Fibroblast of lung (primary cell): ENCODE results near the gene PTPRE. TPM values are rescaled to one million over a fixed set of nuclear protein-coding genes. Genes with fewer than 3 reads are reported as not detected.

Source experiments
- DNase-seq, 2 donors: peaks; one replicate each; pipeline versions ENCODE4 v3.0.0 to v3.0.0-alpha.2; 2010; ENCODE audit warnings: low read depth in 2 of 2
- H2AFZ ChIP-seq: 2 replicates; pipeline ENCODE4 v1.5.1; 2012; ENCODE audit warnings: low read length, control low read depth, inconsistent platforms
- H3K27ac ChIP-seq: 2 replicates; pipeline ENCODE4 v1.5.1; 2011; ENCODE audit warnings: low read length, control low read depth; ENCODE audit not compliant: insufficient read depth
- H3K27me3 ChIP-seq: 2 replicates; pipeline ENCODE4 v1.5.1; 2011; ENCODE audit warnings: mild to moderate bottlenecking, low read length; ENCODE audit not compliant: control insufficient read depth, insufficient read depth
- H3K36me3 ChIP-seq: 2 replicates; pipeline ENCODE4 v1.5.1; 2011; ENCODE audit warnings: low read length; ENCODE audit not compliant: control insufficient read depth, insufficient read depth
- H3K4me1 ChIP-seq: 2 replicates; pipeline ENCODE4 v1.5.1; 2011; ENCODE audit warnings: low read length; ENCODE audit not compliant: control insufficient read depth, insufficient read depth; ENCODE audit errors: extremely low read depth
- H3K4me2 ChIP-seq: 2 replicates; pipeline ENCODE4 v1.5.1; 2011; ENCODE audit warnings: low read length, control low read depth; ENCODE audit not compliant: insufficient read depth; ENCODE audit errors: extremely low read depth
- H3K4me3 ChIP-seq, 4 experiments: fragments of 200-600 bp in 1 of 4; sonication (generic) in 1 of 4; replicated peaks in 1 of 4; 2 replicates each; pipeline ENCODE4 v1.5.1; 2011 to 2016; ENCODE audit warnings: low read length in 4 of 4, low read depth in 3 of 4, mild to moderate bottlenecking in 3 of 4, control low read depth in 2 of 4, inconsistent platforms in 1 of 4, mixed read lengths in 1 of 4; ENCODE audit not compliant: insufficient read depth in 1 of 4; ENCODE audit errors: control extremely low read depth in 1 of 4
- H3K79me2 ChIP-seq: 2 replicates; pipeline ENCODE4 v1.5.1; 2012; ENCODE audit warnings: mild to moderate bottlenecking, low read length, inconsistent platforms; ENCODE audit not compliant: control insufficient read depth, insufficient read depth
- H3K9ac ChIP-seq: 2 replicates; pipeline ENCODE4 v1.5.1; 2011; ENCODE audit warnings: mild to moderate bottlenecking, low read length, control low read depth; ENCODE audit not compliant: insufficient read depth
- H3K9me3 ChIP-seq: 2 replicates; pipeline ENCODE4 v1.5.1; 2012; ENCODE audit warnings: low read depth, low read length; ENCODE audit not compliant: control insufficient read depth, insufficient read depth
- H4K20me1 ChIP-seq: 2 replicates; pipeline ENCODE4 v1.5.1; 2011; ENCODE audit warnings: low read length; ENCODE audit not compliant: control insufficient read depth, insufficient read depth; ENCODE audit errors: extremely low read depth
- EZH2 ChIP-seq: IDR thresholded peaks from 2 replicates; pipeline ENCODE4 v1.5.1; 2012; ENCODE audit warnings: low read length, control low read depth, mild to moderate bottlenecking; ENCODE audit errors: missing control alignments
- polyA plus RNA-seq, 2 donors: library from polyadenylated mRNA; depleted of rRNA in 1 of 2; stranded (reverse) in 1 of 2; unstranded in 1 of 2; fragments of >200 nt; gene quantifications; 2 replicates each; pipeline ENCODE4 v1.2.1, GENCODE V29; 2011 to 2012; ENCODE audit warnings: missing spikeins in 1 of 2
- total RNA-seq: library from RNA; depleted of rRNA; stranded (reverse); fragments of >200 nt; gene quantifications from 2 replicates; pipeline ENCODE4 v1.2.1, GENCODE V29; 2014
- TF ChIP-seq, protein P1 (sequence below), 2 donors: IDR thresholded peaks in 1 of 2; conservative IDR thresholded peaks in 1 of 2; 1 replicate in 1 of 2; 2 replicates in 1 of 2; pipeline ENCODE4 v1.5.1; 2011 to 2012; ENCODE audit warnings: low read length in 2 of 2, control low read depth in 1 of 2, inconsistent platforms in 1 of 2, low read depth in 1 of 2, mild to moderate bottlenecking in 1 of 2

The PTPRE gene
- total and polyA plus RNA-seq, 2 donors (not counting 1 experiment from before 2014, with no cell fraction given) = 0.75 to 1.8 TPM

DNA sequence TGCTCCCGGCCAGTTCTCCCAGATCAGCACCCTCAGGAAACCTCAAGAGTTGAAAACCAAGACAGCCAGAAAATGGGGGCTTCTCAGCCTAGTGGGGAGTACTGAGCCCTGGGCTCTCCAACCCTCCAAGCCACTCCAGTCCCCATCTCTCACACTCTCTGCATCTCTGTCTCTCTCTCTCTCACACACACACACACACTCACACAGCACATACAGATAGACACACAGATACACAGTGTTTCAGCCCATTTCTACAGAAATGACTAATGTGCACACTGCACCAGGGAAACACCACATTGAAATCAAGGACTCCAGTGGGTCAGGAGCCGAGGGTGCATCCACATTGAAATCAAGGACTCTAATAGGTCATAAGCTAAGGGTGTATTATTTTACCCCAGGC is 111.8 kb downstream of the PTPRE start:
- Histone ChIP-seq H3K4me2 (no peak overlapping the region), H2AFZ (no peak overlapping the region), H3K79me2 (no peaks in the 10 kb centered on the region), H3K4me1 (no peaks in the 10 kb centered on the region), H3K9me3 (no peaks in the 10 kb centered on the region), H3K36me3 (no peaks in the 10 kb centered on the region), H3K27me3 (no peaks in the 10 kb centered on the region), H4K20me1 (no peaks in the 10 kb centered on the region), H3K4me3 (no peak overlapping the region), H3K27ac (no peak overlapping the region), H3K9ac (no peak overlapping the region)
- DNase-seq = no peak
- TF ChIP-seq EZH2 = no peak
- TF ChIP-seq, protein P1, sequence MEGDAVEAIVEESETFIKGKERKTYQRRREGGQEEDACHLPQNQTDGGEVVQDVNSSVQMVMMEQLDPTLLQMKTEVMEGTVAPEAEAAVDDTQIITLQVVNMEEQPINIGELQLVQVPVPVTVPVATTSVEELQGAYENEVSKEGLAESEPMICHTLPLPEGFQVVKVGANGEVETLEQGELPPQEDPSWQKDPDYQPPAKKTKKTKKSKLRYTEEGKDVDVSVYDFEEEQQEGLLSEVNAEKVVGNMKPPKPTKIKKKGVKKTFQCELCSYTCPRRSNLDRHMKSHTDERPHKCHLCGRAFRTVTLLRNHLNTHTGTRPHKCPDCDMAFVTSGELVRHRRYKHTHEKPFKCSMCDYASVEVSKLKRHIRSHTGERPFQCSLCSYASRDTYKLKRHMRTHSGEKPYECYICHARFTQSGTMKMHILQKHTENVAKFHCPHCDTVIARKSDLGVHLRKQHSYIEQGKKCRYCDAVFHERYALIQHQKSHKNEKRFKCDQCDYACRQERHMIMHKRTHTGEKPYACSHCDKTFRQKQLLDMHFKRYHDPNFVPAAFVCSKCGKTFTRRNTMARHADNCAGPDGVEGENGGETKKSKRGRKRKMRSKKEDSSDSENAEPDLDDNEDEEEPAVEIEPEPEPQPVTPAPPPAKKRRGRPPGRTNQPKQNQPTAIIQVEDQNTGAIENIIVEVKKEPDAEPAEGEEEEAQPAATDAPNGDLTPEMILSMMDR (conservative IDR thresholded peaks at IDR 0.05 in 1 of 2, IDR thresholded peaks at IDR 0.05 in 1 of 2; ENCODE audit: low read depth in 1 of 2, low read length in 2 of 2) = no peak

DNA sequence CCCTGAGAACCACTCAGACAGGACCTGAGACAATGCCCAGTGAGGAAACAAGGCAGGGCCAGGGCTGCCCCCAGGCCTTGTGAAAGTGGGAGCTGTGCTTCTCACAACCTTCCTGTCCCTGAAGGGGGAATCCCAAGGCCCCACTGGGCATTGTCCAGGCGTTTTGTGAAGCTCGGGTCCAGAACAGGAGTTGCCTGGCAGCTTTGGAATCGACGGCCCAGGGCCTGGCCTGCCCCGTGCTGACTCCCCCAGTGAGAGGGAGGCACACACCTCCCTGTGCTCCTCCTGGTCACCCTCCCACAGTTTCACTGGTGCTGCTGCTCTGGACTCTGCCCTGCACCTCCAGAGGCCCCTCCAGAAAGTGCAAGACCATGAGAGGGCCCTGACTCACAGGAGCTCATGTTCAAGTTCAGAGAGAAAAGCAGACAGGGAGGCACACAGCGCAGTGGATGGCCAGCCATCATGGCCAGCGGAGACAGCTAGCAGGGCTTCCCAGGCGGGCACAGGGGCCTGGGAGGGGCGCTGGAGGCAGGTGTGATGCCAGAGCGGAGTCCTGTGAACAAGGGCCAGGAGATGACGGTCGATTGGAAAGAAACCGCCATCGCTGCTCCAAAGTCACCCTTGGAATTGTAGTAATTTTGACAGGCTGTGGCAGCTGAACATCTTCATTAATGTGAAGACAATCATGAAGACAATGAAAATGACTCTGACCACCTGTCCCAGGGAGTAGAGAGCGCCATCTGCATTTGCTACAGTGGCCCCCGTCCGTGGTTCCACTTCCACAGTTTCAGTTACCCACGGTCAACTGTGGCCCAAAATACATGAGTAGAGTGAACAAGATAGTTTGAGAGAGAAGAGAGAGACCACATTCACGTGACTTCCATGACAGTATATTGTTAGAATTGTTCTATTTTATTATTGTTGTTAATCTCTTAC is 115.6 kb downstream of the PTPRE start:
- Histone ChIP-seq H3K4me2 (no peak overlapping the region), H3K27me3 (no peaks in the 10 kb centered on the region), H3K4me3 (no peak overlapping the region), H3K36me3 (no peaks in the 10 kb centered on the region), H3K4me1 (no peaks in the 10 kb centered on the region), H2AFZ (no peak overlapping the region), H3K79me2 (no peaks in the 10 kb centered on the region), H3K27ac (no peak overlapping the region), H4K20me1 (no peaks in the 10 kb centered on the region), H3K9ac (no peak overlapping the region), H3K9me3 (no peaks in the 10 kb centered on the region)
- TF ChIP-seq, protein P1 (conservative IDR thresholded peaks at IDR 0.05 in 1 of 2, IDR thresholded peaks at IDR 0.05 in 1 of 2; ENCODE audit: low read depth in 1 of 2, low read length in 2 of 2) = no peak
- DNase-seq = no peak

DNA sequence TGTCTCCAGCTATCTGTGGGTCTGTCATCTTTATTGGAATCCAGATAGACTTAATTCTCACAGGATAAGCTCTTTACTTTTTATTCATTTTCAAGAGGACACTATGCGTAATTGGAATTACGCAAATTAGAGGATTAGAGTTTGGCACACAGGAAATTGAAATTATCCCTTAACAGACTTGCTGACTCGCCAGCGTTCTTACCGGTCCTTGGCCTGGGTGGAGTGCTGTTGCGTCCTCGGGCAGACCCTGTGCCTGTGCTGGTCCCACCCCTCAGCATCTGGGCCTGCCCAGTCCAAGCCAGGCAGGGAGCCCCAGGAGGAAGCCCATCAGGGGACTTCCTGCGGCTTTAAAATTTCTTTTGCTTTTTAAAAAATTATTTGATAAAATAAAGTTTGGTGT is 117.5 kb downstream of the PTPRE start:
- Histone ChIP-seq H3K79me2 (no peaks in the 10 kb centered on the region), H3K4me2 (no peak overlapping the region), H3K9me3 (no peaks in the 10 kb centered on the region), H4K20me1 (no peaks in the 10 kb centered on the region), H3K36me3 (no peaks in the 10 kb centered on the region), H3K4me3 (no peak overlapping the region), H2AFZ (no peak overlapping the region), H3K27ac (no peak overlapping the region), H3K4me1 (no peaks in the 10 kb centered on the region), H3K27me3 (no peaks in the 10 kb centered on the region), H3K9ac (no peak overlapping the region)
- no peak for TF ChIP-seq EZH2
- TF ChIP-seq, protein P1 (conservative IDR thresholded peaks at IDR 0.05 in 1 of 2, IDR thresholded peaks at IDR 0.05 in 1 of 2; ENCODE audit: low read depth in 1 of 2, low read length in 2 of 2) = no peak
- no peak for DNase-seq
